GM19328 (cell line): ENCODE data around the gene ADAMTS6.
"Not testable (repeated sequence)": the region's sequence is repeated elsewhere in the genome, so short reads cannot be mapped to it uniquely, and the experiment has no call there.

Experiments used
- ATAC-seq: cut with Tn5 transposase; IDR thresholded peaks from one replicate; pipeline ENCODE4 v1.9.1; 2021; ENCODE audit warnings: mild to moderate bottlenecking, moderate library complexity; ENCODE audit not compliant: unreplicated experiment

The ADAMTS6 gene

GRCh38 chr5:65481635-65482295, at the start of gene ADAMTS6:
Gene ADAMTS6 (minus strand): TSS chr5:65481920. CDS start chr5:65473673, 8,247 bp downstream.
- ATAC-seq: peak; percentile 67

DNA sequence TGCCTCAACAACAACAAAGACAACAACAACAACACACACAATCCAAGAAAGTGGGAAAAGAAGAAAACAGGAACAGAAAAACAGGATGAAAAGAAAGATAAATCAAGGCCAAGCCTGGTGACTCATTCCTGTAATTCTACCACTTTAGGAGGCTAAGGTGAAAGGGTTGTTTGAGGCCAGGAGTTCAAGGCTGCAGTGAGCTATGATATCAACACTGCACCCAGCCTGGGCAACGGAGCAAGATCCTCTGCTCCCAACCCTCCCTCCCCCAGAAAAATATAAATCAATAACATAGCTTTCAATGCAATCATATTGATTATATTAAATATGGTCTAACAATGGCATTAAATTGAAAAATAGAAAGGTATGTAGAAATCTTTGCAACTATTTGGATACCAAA, 49.2 kb upstream of the ADAMTS6 start:
- no peak for ATAC-seq

GRCh38 chr5:65525726-65526125, 44.0 kb upstream of the ADAMTS6 start:
- no peak for ATAC-seq

- ATAC-seq: no peak
Observed at GRCh38 chr5:65512170-65512937, 30.6 kb upstream of the ADAMTS6 start.

- ATAC-seq: no peak
Observed at GRCh38 chr5:65508978-65509377, 27.3 kb upstream of the ADAMTS6 start.

DNA sequence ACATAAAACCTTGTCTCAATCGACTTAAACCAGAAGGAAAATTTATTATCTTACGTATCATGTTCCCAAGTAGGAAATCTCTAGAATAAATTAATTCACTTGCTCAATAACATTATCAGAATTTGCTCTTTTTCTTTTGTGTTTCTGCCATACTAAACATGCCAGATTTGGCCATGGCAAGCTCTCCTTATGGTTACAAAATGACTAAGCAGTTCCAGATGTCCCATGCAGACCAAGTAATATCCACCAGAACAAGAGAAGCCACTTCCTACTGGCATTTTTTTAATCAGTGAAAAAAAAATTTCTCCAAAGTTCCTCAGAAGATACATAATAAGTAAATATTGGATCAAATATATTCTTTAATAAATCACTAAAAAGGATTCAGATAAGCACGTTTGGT, 25.2 kb upstream of the ADAMTS6 start:
- no peak for ATAC-seq

DNA sequence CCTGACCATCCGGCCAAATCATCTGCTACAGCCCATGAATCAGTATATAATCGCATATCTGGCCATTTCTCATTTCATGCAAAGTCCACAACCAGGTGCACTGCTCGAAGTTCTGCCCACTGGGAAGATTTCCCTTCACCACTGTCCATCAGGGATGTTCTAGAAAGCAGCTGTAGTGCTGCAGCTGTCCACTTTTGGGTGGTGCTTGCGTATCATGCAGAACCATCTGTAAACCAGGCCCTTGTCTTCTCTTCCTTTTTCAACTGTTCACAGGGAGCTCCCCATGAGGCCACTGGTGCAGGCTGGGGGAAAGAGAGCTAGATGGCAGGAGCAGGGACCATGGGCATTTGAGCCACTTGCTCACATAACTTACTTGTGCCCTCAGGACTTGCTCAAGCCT, 7.4 kb upstream of the ADAMTS6 start:
- ATAC-seq: no peak

DNA sequence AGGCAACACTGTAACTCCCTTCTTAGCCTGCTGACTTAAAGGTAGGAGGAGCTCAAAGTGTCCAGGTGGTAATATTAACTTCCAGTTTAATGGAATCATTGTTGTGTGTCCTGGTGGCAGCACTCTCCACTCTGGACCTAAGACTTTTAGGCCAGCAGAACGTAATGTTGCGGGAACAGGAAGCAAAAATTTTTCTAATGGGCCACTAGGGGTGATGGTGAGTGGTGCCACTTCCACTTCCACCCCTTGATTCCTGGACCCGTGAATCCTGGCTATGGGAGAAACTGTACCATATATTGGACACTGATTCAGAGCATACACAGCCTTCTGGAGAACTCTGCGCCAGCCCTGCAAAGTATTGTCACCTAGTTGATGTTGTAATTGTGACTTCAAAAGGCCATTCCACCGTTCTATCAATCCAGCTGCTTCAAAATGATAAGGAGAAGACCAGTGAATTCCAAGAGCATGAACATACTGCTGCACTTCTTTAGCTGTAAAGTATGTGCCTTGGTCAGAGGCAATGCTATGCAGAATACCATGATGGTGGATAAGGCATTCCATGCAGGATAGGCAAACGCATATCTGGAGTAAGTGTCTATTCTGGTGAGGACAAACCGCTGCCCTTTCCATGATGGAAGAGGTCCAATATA, 6.4 kb upstream of the ADAMTS6 start:
- ATAC-seq: not testable (repeated sequence)

DNA sequence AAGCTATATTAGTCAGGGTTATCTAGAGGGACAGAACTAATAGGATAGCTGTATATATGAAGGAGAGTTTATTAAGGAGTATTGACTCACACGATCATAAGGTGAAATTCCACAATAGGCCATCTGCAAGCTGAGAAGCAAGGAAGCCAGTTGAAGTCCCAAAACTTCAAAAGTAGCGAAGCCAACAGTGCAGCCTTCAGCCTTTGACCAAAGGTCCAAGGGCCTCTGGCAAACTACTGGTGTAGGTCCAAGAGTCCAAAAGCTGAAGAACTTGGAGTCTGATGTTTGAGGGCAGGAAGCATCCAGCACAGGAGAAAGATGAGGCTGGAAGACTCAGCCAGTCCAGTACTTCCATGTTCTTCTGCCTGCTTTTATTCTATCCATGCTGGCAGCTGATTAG, 5.1 kb upstream of the ADAMTS6 start:
- not testable (repeated sequence) for ATAC-seq

GRCh38 chr5:65485405-65485804, 3.7 kb upstream of the ADAMTS6 start:
- no peak for ATAC-seq

- ATAC-seq: peak; percentile 38
Observed at GRCh38 chr5:65483546-65484346, 2.0 kb upstream of the ADAMTS6 start.

DNA sequence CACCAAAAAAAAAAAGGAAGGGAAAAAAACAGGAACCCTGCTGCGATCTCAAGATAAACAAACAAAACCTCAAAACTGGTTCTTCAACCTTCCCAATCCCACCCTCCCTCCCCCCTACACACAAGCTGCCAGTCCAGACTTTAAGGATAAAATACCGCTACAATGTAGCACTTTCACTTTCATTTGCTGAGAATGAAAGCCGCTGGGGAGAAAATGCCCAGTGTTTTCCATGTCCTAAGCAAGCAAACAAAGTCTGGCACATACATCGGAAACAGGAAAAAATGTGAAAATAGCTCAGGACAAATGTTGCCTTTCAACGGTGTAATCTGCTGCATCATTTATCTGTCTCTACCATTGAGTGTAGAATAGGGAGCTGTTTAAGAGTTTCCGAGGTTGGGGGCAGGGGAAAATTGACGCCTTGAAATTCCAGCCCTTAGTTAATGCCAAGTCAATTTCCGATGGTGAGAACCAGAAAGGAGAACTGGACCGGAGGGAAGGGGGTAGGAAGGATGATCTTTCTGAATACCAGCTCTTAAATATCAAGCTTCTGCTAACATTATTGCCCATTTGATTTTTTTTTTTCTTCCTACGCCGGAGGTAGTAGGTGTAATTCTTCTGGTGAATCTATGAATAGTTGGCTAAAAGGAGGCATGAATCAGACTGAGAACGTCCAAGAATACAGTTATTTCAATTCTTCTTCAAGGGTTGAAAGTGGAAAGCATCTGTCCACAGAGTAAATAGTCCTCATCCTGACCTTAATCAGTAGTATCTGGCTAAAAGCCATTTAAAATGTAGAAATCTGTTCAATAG, 1.2 kb upstream of the ADAMTS6 start:
- ATAC-seq: no peak

- no peak for ATAC-seq
Observed at GRCh38 chr5:65482296-65482735, 596 bp upstream of the ADAMTS6 start.

GRCh38 chr5:65481171-65481581, 544 bp downstream of the ADAMTS6 start:
- peak; percentile 14 for ATAC-seq

DNA sequence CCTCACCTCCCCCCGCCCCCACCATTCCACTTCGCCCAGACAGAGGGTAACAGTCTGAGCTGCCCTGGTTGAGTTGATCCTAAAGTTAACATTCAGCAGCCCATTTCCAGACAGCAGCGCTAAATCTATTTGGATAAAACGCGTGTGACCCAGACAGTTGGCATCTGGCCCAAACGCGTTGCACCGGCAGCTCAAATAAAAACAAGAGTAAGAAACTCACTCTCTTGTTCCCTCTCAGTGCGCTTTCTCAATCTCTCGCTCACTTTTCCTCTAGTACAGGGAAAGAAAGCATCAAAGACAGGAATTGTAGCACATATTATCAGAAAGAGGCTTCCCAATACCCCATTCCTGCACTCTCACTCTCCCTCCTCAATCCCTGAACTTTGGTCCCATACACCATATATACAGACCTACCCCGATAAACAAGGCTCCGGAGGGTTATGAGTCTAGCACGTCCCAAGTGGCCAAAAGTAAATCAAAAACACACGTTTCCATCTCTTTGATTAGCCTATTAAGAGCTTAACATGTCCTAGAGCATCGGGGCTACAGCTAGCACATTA, 1.3 kb downstream of the ADAMTS6 start:
- no peak for ATAC-seq

DNA sequence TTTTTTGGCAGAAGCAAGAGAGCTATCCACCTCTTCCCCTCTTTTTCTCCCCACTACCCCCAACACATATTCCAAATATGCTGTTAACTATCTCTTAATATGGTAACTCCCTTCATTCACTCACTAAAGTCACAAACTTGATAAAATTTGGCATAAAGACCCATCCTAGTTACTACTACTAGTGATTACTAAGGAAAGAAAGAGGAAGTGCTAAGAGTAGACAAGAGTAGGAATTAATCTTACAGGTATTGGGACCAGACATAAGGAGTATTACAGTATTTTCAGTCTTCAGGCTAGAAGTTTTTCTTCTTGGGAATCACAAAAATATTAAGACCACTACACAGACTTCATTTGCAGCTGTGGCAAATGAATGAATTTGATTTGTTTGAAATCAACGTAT, 2.2 kb downstream of the ADAMTS6 start:
- no peak for ATAC-seq

DNA sequence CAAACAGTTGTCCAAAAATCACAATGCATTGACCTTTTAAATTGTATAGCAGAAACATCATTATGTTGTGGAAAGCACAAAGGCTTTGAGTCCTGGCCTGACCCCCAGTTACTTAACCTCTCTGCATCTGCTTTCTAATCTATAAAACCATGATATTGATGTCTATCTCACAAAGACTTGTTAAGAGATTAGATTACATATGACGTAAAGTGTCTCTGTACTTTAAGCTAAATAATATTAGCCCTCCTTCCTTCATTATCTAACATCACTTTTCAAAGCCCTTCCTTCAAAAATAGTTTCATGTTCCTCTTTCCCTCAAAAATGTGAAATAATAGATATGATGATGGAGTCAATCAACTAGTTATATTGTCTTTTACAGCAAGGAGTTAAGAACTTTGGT, 3.4 kb downstream of the ADAMTS6 start:
- ATAC-seq: no peak

DNA sequence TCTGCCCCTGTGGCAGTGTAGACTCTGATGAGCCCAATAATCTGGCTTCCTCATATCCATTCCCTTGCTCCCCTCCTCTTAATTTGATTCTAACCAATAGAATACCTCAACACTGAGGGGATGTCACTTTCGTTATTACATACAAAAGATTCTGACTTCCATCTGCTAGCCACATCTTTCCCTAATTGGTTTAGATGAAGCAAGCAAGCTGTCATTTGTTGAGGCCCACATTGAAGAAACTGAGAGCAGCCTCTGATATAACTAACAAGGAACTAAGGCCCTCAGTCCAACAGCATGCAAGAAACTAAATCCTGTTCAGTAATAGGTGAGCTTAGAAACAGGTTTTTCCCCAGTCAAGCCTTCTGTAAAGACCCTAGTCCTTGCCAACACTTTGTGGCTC, 5.8 kb downstream of the ADAMTS6 start:
- ATAC-seq: no peak

GRCh38 chr5:65475336-65475735, 6.4 kb downstream of the ADAMTS6 start:
- no peak for ATAC-seq

- ATAC-seq: no peak
Observed at GRCh38 chr5:65474130-65474711, 7.5 kb downstream of the ADAMTS6 start.
